Amygdala (tissue), 56 donors: Measurements from ENCODE around the gene NAV2.
A peak's percentile ranks its signal among the peaks of the same experiment; 100 is the strongest.

Experiments used
- DNase-seq, 56 donors: peaks; one replicate each; lab custom pipeline; 2025; lab: John Stamatoyannopoulos, UW

The NAV2 gene

GRCh38 chr11:20042045-20042639, 329.5 kb downstream of the NAV2 start:
- DNase-seq: no peak

- DNase-seq: no peak
Measured at GRCh38 chr11:20042811-20043341, 330.2 kb downstream of the NAV2 start.

GRCh38 chr11:20043992-20044391, 331.4 kb downstream of the NAV2 start:
- no peak for DNase-seq

- no peak for DNase-seq
Measured at GRCh38 chr11:20045098-20045688, 332.6 kb downstream of the NAV2 start.

- no peak for DNase-seq
Measured at GRCh38 chr11:20046416-20046815, 333.8 kb downstream of the NAV2 start.

- no peak for DNase-seq
Measured at GRCh38 chr11:20047006-20047768, 334.6 kb downstream of the NAV2 start.

GRCh38 chr11:20047769-20048154, 335.1 kb downstream of the NAV2 start:
- DNase-seq: no peak

- DNase-seq: no peak
Measured at GRCh38 chr11:20048246-20048645, 335.6 kb downstream of the NAV2 start.

DNA sequence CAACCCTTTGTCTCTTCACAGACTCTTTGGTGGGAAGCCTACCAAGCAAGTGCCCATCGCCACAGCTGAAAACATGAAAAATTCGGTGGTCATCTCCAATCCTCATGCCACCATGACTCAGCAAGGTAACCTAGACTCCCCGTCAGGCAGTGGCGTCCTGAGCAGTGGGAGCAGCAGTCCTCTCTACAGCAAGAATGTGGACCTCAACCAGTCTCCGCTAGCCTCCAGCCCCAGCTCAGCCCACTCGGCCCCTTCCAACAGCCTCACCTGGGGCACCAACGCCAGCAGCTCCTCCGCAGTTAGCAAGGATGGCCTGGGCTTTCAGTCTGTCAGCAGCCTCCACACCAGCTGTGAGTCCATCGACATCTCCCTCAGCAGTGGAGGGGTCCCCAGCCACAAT, 336.1 kb downstream of the NAV2 start:
- DNase-seq: no peak

- DNase-seq: no peak
Measured at GRCh38 chr11:20049231-20049630, 336.6 kb downstream of the NAV2 start.

DNA sequence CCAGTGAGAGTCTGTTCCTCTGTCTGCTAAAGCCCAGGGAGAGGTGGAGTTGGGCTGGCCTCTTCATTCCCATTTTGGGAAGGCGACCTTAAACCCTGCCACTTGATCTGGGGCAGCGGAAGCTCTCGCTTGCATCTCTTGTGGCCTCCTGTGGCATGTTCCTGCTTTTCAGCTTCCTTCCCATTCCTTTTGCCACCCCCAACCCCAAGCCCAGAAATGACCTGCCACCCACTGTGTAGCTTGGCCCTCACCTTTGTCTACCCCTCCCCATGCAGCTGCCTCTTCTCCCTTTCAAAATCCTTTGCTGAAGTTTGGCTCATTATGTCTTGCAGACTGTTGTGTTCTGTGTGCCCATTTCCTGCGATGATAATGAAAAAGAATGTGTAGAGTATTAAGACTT, 337.4 kb downstream of the NAV2 start:
- no peak for DNase-seq

DNA sequence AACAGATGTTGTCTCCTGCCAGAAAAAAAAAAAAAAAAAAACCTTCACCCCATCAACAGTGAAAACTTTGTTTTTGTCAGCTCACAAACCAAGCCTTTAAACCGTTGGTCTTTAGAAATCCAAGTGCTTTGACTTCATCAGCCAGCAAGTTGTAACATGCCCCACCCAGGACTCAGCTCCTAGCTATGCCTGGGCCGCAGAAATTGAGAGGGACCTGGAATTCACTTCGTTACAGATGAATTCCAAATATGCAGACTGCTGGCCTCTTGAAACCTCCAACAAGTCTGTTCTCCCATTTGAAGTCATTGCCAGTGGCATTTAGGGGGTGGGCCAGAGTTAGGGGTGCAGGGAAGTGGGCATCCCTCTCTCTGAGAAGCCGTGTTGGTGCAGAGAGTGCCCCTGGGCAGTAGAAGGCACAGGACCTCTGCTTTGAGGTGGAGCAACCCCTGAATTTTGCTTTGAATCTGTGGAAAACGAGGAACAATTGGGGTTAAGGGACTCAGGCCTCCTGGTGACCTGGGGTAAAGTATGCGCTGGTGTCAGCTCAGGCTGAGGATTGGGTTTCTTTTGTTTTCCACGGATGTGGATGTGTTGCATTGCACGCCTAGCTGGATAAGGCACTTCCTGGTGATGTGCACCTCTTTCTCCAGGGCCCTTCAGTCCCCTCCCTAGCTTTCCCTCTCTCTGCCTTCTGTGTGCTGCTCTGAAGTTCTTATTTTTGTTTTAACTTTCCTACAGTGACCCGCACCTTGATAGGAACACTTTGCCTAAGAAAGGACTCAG, 338.1 kb downstream of the NAV2 start:
- DNase-seq: no peak

GRCh38 chr11:20051469-20052399, 339.1 kb downstream of the NAV2 start:
- no peak for DNase-seq

DNA sequence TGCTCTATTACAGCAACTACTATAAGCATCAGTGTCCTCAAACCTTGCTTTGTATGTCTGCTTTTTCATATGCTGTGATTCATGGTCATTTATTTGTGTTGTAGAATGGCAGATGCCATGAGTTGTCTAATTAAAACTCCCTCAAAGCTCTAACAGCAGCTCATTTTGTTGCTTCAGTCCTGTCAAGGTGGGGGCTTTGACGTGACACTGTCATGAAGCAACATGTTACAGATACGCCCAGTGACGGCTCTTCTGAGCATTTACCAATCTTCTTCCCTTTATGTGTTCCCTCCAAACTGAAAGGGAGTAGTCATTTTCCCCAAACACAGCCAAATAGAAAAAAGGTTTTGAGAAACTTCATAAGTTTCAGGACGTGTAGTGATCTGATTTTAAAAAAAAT, 340.9 kb downstream of the NAV2 start:
- DNase-seq: no peak

- DNase-seq: no peak
Measured at GRCh38 chr11:20054584-20054983, 341.9 kb downstream of the NAV2 start.

DNA sequence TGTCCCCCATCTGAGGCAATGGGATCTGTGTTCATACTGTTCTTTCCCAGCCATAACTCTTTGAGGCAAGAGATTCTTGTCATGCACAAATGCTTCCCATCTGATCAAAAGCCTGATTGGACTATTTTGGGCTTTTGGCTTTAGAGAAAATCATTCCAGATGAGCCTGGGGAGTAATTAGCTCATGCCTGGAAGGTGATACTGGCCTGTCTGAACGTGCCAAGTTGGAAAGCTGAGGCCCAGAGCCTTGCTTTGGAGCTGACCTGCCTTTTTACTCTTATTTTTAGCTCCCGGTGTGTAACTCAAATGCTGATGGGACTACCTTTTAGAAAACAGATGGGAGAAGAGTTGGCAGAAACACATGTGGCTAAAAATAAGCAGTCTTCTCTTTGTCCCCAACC, 342.7 kb downstream of the NAV2 start:
- DNase-seq: no peak

DNA sequence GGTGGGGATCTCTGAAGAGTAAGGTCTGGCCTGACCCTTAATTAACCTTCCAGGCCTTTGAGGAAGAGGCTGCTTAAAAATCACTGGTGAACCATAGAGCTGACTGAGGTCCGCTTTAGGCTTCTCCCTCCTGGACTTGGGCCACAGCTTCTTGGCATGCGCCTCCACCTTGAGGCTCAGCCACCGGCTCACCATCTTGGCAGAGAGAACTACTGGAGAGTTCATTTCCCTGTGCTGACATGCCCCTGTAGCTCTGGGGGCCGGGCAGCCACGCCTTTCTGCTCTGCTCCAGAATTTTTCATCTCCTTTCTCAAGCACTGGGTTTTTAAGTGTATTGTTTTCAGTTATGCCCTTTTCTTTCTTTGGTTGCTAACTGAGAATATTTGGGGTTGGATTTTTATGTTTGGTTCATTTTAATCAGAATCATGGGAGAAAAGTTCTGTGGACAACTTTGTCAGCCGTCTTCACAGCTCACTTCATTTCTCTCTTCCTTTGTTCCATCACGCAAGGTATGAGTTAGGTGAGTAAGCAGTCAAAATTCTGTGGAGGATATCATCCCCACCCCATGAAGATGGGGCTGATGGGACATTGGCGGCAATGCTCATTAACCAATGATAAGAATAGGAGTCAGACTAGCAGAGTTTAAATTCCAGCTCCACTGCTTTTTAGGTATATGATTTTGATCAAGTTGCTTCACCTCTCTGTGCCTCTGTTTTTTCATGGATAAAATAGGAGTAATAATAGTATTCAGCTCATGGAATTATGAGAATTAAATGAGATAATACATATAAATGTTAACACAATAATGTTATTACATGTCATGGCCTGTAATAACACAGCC, 343.7 kb downstream of the NAV2 start:
- peak in 8 of 56 donors; percentile 15 to 57 (median 29) for DNase-seq

GRCh38 chr11:20056950-20057943, 344.6 kb downstream of the NAV2 start:
- no peak for DNase-seq
